ENCODE measurements around the gene FUCA1.

DNA sequence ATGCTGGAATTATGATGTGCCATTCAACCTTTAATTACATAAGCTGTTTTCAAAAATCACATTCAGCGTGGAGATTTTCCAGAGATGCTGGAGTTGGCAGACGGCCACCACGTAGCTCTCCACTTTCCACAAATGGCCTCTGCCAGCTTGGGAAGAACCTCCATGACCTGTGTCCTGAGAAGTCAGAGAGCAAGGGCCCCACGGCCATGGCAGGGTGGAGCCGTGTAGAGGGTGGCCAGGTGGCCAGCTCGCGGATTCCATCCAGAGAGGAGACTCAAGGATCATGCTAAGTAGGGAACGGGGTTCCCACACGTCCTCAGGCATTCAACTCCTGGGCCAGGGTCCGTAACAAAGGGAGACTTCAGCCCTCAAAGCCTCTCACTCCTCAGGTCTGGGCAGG, 66.2 kb downstream of the FUCA1 start:
- TF ChIP-seq POLR2A (IDR thresholded peaks at IDR 0.05; ENCODE audit: low read depth, low read length) (no peak), POLR2AphosphoS5 (IDR thresholded peaks at IDR 0.05; ENCODE audit: low read depth, low read length) (no peak)

Measured in GM12892 (cell line).